HG03457 (cell line): Measurements from ENCODE around the gene CNTN5.

ENCODE experiments used
- ATAC-seq: cut with Tn5 transposase; IDR thresholded peaks from one replicate; pipeline ENCODE4 v1.9.1; 2021; ENCODE audit warnings: moderate number of reproducible peaks; ENCODE audit not compliant: unreplicated experiment

Gene CNTN5

DNA sequence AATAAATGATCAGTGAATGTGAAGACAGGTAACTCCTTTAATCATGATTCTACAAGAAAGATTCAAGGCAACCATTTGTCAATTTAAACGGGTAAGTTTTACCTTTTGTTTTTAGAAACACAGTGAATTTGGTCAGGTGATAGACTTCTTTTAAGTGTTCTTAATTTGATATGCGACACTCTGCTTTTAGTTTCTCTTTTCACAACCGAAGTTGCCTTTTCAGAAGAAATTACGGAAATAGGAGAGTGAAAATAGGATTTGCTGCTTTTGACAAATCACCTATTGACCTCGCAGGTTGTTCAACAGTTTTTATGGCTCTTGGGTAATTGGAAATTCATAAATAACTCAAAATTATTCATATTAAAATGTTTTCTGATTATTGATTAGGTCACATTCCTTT, 142.1 kb downstream of the CNTN5 start:
- no peak for ATAC-seq

DNA sequence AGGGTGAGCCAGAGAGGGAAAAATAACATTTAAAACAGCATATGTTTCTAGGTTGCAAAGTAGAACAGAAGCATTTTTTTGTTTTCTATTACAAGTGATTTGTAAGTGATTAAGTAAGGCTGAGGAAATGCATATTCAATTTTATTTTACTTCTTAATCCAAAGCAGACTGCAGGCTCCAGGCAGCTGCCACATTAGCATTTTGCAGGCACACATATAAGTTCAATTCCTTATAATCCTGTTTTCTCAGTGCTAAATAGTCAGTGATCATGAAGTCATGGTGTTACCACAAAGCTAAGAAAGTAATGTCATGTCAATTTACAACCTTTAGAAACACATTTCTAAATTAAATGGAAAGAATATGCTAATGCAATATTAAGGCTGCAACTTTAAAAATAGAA, 149.8 kb downstream of the CNTN5 start:
- no peak for ATAC-seq

DNA sequence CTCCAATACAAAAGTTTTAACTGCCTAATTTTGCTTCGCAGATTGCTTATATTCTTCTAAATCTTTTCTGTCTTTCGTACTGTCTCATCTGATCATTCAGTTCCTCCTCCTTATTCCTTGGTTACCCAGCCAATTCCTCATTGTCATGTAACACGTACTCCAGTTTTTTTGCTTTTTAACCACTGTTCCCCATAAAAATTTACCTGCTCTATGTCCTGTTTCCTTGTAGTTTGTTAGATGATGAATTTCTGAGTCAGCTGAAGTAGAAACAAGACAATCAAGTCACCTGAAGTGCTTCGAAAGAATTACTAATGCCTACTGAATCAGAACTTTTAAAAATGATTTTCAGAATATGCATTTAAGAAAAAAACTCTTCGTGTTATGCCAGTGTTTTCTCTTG, 150.6 kb downstream of the CNTN5 start:
- ATAC-seq = no peak

DNA sequence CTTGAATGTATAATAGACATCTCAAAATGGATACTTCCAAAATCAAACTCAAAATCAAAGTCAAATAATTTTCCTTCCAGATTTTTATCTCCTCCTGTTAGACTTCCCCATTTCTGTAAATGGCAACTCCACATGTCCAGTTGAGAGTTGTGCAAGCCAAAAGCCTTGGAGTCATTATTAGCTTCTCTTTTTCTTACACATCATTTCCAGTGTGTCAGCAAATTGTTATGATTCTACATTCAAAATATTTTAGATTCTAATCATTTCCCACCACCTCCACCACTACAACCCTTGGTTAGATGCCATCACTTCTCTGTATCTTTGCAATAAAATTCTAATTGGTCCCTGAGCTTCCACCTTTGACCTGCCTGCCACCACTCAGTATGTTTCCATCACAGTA, 155.7 kb downstream of the CNTN5 start:
- ATAC-seq = no peak

DNA sequence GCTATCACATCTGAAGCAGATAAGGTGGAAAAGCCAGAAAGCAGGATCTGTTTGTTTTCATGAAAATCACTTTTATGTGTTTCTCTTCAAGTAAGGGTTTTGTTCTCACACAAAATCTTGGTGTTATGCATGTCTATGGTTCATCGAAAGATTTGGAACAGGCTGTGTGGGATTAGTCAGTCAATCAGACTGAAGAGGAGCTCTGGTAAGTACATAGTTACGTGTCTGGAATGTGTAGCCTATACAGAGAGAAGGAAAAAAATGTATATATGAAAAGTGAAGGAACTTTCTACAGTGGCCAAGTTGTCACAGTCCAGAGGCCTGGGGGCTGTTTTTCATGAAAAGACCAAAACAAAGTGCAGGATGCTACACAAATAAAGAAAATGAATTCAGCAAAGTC, 156.7 kb downstream of the CNTN5 start:
- ATAC-seq = no peak

DNA sequence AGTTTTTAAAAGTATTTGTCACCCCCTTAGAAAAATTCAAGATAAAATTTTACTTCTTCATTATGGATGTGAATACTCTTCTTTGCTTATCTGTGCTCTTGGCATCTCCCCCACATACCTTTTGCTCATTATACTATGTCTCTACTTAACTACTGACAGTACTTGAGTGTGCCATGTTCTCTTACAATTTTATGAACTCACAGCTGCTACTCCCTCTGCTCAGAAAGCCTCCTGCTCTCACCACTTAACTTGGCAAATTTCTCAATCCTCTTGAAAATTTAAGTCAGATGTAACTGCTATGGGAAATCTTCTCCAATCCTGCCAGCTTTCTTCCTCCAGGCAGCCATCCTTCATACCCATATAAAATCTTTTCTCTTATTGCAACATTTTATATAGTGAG, 163.4 kb downstream of the CNTN5 start:
- no peak for ATAC-seq

DNA sequence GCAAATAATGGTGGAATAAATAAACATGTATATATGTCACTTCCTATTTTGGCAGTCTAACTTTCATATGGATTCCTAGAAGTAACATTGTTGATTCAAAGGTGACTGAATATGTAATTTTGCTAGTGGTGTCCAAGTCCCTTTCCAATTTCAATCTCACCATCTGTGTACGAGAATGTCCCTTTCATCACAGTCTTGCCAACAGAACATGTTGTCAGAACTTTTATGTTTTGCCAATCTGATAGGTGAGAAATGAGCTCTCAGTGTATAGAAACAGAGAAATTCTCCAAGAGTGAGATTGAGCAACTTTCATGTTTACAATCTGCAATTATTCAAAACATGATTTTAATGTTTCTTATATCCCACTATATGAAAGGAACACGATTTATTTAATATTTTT, 167.5 kb downstream of the CNTN5 start:
- ATAC-seq = no peak

DNA sequence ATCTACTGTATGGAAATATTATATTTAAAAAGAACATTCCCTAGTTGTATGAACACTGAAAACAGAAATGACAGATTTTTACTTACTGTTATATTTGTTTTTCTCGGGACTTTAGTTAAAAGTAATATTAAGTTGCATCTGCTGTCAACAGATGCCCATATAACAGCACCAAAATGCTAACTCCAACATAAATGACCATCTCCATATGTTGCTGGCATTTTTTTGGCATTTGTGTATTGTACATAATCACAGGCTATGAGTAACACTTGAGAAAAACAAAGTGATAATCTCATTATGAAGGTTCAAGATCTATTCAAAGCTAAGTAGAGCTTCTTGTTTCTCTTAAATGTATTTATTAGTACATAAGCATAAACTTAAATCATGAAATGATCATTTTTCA, 172.0 kb downstream of the CNTN5 start:
- ATAC-seq = no peak

DNA sequence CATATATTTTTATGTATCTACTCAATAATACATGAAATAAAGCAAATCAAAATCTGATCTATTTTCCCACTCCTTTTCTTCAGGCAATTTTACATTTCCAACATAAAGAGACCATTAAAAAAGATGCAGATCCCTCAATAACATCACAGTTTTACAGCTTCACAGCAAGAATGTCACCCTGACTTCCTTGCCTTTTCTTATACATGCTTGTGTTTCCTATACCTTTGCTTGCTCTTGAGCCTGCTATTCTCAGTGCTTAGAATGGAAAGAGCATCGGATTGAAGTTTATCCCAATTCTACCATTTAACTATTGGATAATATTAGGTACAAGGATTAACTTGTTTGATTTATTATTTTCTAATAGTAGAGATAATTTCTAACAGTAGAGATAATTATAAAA, 176.7 kb downstream of the CNTN5 start:
- no peak for ATAC-seq

DNA sequence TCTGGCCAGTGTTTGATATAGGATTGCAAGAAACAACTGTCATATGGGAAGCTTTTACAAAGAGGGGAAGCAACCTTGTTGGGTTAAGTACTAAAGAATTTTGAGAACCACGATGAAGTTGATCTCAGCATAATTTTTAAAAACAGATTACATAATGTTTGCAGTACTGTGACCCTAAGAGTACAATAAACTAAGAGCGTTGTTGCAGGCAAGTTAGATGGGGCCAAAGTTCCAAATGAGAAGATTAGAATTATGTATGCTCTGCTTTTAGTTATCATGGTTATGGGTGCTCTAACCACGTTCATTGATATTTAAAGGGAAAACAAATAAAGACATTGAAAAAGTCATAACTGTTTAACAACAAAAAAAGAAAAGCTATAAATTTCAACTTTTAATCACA, 177.5 kb downstream of the CNTN5 start:
- no peak for ATAC-seq

DNA sequence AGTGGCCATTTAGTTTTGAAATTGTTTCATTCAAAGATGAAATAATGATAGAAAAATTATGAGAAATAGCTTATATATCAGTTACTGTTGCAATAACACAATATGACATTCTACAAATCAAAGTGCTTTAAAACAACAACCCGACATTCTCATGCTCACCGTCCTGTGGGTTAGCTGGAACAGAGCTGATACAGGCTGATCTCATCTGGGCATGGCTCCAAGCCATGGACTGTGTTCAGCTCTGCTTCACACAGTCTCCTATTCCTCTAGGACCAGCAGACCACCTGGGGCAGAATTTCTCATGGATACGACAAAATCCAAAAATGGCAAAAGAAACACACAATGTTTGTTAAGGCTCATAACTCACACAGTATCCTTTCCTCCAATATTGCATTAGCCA, 178.6 kb downstream of the CNTN5 start:
- ATAC-seq = no peak

DNA sequence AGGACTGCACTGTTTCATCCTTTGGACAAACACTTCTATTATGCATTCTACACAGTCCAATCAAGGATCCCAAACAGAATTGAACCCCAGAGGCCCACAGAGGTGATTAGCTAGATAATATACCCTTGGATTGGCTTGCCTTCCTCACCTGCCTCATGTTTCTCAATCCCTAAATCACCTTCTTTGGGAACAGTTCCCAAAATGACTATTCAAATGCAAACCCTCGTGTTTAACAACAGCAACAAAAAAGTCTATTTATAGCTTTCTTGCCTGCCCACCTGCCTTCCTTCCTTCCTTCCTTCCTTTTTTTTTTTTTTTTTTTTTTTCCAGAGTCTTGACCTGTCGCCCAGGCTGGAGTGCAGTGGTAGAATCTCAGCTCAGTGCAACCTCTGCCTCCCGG, 180.0 kb downstream of the CNTN5 start:
- no peak for ATAC-seq

DNA sequence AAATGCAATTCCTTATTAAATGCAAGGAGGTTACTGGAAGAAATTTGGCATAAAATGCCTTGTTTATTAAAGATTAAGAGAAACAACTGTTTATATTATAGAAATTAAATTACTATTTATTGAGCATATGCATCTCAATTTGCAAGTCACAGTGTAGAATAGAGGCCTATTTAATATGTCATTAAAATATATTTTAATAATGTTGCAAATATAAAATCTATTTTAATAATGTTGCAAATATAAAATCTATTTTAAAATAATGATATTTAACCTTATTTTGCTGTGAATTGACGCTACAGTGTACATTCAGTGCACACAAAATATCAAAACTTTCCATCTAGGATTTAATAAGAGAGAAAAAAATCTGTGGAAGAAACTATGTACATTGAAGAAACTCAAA, 188.1 kb downstream of the CNTN5 start:
- no peak for ATAC-seq

DNA sequence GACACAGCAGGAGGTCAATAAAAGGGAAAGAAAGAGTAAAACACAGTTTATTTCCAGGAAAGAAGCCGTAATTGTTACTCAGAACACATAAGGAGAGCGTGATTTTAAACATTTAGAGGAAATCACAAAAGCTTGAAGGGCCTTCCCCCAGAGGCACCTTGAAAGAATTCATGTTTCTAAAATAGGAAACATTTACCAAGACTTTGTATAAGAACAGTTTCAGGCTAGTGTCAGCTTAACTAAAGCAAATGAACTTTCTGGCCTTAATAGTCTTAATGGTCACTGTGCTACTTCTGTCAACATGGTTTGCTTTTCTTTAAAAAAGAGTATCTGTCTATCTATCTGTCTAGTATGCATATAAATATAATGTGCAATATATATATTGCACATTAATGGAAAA, 208.8 kb downstream of the CNTN5 start:
- no peak for ATAC-seq

DNA sequence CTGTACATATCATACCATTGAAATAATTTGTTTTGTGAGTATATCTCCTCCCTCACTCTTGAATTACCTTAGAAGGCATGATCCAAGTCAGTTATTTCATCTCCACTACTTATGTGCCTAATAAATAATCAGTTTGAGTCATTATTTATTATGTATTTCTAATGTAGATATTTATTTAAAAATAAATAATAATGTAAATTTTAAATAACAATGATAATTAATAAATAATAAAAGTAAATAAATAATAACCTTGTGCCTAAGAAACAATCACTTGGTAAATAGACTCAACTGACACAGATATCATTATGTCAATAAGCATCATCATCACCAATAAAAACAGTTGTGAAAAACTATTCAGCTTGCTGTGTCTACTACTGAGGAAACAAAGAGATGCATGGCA, 213.8 kb downstream of the CNTN5 start:
- ATAC-seq = no peak

DNA sequence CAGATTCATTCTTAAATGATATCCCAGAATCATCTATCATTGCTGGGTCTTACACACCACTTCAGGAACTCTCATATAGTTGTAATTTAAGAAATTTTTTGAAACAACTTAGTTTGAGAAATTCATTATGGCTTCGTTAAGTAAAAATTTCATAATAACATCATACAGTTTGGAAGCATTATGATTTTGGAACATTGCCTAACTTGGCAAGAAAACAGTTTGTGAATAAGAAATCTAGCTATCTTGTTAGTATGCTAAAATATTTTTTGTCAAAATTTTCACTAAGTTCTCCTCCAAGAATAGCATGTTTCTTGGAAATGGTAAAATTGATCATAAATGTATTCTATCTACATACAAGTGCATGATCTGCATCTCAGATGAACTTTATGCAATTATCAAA, 217.7 kb downstream of the CNTN5 start:
- no peak for ATAC-seq

DNA sequence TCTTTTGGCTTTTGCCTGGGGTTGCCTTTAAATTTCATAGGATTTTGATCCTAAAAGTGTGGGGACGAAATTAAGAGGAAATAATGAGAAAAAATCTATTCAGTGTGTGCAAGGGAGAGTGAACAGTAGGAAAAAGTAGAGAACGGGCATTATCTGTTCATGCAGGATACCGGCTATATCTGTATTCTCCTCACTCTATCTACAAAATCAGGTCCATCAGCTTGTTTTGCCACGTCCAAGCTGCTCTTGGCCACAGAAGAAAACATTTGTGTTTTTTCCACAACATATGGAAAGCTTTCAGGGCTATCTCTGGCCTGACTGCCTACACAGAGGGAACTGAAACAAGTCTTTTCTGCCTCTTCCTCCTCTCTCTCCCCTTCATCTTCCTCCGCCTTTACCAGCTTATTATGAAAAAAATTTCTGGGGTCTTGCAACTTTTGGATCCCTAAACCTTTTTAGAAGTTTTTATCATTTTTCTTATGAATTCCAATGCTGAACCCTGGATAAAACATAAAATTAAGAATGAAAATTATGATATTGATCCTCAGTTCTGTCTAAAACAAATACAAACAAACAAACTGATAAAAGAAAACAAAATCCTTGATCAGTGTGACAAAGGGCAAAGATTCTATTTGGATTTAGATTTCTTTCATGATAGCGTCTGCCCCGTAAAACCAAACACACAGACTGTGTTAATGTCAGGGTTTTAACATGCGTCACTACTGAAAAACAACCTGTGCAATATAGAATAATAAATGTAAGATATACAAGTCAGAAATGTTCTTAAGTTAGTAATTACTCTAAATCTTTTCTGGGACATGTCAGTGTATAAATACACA, 219.7 kb downstream of the CNTN5 start:
- no peak for ATAC-seq

DNA sequence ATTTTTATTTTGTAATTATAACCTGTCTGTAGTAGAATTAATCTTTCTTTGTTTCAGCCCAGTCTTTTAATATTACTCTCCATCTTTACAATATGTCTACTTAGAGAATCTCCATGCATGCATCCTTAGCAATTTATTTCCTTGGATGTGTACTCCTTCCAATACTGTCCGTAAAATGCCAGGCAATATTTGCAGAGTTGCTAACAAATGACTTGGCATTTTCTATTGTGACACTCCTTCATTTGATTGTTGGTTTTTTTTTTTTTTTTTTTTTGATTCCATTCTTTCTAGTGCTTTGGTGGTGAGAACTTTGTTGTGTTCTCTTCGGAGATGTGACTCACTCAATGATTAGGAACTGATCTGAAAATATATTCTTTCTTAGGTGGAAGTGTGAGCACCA, 220.3 kb downstream of the CNTN5 start:
- ATAC-seq = no peak

DNA sequence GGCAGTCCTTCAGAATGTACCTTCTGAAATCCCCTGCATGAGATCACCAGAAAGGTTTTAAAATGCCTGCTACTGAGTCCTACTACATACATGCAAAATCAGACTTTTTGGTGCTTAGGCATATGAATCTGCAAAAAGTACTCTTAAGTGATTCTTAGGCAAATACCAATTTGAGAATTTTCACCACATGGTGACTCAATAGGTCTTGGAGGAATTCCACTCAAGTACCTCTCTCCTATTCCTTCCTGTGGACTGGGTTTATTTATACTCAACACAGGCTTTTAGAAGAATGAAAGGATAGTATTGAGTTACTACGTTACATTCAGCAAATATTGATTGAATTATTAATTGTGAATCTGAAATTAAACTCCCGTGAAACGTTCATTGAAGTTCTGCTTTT, 223.9 kb downstream of the CNTN5 start:
- ATAC-seq = no peak

DNA sequence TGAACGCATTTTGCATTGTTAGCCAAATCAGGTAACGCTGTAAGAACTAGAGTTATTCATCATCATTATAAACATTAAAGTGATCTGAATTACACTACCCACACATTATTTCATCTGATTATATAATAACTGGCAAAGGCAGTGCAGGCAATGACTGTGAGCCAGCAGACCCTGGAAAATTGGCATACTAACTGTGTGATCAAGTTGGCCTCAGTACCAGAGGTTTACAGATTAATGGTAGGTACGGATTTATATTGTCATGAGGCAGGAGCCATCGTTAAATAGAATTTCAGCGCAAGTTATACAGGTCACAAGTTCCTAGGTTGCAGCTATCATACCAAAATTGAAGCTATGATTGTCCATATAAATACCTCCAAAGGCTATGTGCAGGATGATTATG, 225.4 kb downstream of the CNTN5 start:
- ATAC-seq = no peak

DNA sequence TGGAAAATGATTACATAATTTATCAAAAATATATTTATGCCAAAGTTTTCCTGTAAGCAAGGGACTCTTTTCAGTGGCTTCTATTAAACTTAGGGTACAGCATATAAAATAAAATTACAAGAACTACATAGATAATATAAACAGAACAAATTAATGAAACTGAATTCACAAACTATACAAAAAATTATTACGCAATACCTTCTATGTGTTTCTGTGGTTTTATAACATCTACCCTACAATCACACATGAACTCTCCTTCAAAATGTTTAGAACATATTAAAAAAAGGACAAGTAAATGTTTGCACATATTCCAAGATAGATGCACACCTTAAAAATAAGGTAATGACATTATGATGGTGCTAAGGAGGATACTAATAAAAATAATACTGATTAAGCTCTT, 235.9 kb downstream of the CNTN5 start:
- ATAC-seq = no peak

DNA sequence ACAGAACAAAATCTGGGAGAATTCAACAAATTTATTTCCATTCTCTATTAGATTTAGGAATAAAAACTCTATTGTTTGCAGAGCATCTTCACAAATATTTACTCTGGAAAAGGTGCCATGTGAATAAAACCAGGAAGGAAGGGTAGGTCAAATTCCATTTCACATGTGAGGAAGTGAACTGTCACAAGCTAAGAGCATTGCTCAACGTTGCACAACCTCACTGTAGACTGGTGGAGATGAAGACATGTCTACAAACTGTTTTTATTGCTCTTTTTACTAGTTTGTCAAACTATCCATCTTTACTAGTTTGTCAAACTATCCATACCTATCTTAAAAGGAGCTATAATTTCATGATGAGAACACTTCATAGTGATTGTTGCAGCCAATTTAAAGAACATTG, 236.4 kb downstream of the CNTN5 start:
- no peak for ATAC-seq

DNA sequence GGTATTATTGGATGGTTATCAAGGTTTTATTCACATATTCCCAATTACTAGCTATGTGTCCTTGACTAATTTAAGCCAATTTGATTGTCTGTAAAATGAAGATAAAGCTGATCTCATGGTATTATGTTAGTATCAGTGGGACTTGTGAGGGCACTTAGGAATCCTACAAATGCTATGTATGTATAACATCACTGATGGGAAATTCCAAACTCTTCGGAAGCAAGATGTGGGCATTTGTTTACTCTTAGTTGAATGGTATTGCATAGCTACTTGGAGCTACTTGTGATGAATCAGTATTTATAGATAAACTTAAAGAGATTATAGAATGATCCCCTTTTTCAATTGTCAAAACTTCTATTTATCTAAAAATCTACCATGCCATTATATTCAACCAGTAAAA, 239.9 kb downstream of the CNTN5 start:
- no peak for ATAC-seq
